Astrocyte (in vitro differentiated cells and primary cell): ENCODE data around the gene DENND11. TPM values are rescaled to one million over a fixed set of nuclear protein-coding genes. Genes with fewer than 3 reads are reported as not detected.

ENCODE experiments used
- DNase-seq: peaks from one replicate; pipeline ENCODE4 v3.0.0-alpha.2; 2010; ENCODE audit warnings: low read depth
- FAIRE-seq: peaks from 2 replicates; lab custom pipeline; 2011; peaks lifted over from hg19 to GRCh38; lab: Jason Lieb, UNC
- H2AFZ ChIP-seq: 2 replicates; pipeline ENCODE4 v1.6.0; 2012; ENCODE audit warnings: low read depth, low read length, inconsistent platforms
- H3K27ac ChIP-seq: 2 replicates; pipeline ENCODE4 v1.5.1; 2011; ENCODE audit warnings: low read depth, low read length, inconsistent platforms
- H3K27me3 ChIP-seq: 2 replicates; pipeline ENCODE4 v1.6.0; 2011; ENCODE audit warnings: low read length, inconsistent platforms; ENCODE audit not compliant: insufficient read depth
- H3K36me3 ChIP-seq: 2 replicates; pipeline ENCODE4 v1.5.1; 2011; ENCODE audit warnings: low read length, inconsistent platforms; ENCODE audit not compliant: insufficient read depth
- H3K4me1 ChIP-seq: 2 replicates; pipeline ENCODE4 v1.5.1; 2011; ENCODE audit warnings: low read length, inconsistent platforms; ENCODE audit not compliant: insufficient read depth
- H3K4me2 ChIP-seq: 2 replicates; pipeline ENCODE4 v1.6.0; 2012; ENCODE audit warnings: low read length, inconsistent platforms
- H3K4me3 ChIP-seq: 2 replicates; pipeline ENCODE4 v1.5.1; 2011; ENCODE audit warnings: low read depth, mild to moderate bottlenecking, low read length, inconsistent platforms; ENCODE audit not compliant: insufficient read depth
- H3K79me2 ChIP-seq: 2 replicates; pipeline ENCODE4 v1.6.0; 2012; ENCODE audit warnings: mild to moderate bottlenecking, low read length, inconsistent platforms; ENCODE audit not compliant: insufficient read depth
- H3K9ac ChIP-seq: 2 replicates; pipeline ENCODE4 v1.6.0; 2012; ENCODE audit warnings: mild to moderate bottlenecking, low read length, inconsistent platforms
- H3K9me3 ChIP-seq: 2 replicates; pipeline ENCODE4 v1.5.1; 2012; ENCODE audit warnings: low read depth, mild to moderate bottlenecking, low read length, inconsistent platforms; ENCODE audit not compliant: insufficient read depth
- H4K20me1 ChIP-seq: 2 replicates; pipeline ENCODE4 v1.6.0; 2012; ENCODE audit warnings: low read length, inconsistent platforms; ENCODE audit not compliant: insufficient read depth
- H3K27ac Mint-ChIP-seq: one replicate; pipeline ENCODE4 v1.8.0; 2021; ENCODE audit warnings: mild to moderate bottlenecking, mixed read lengths; ENCODE audit not compliant: unreplicated experiment
- H3K27me3 Mint-ChIP-seq: one replicate; pipeline ENCODE4 v1.8.0; 2021; ENCODE audit warnings: low read depth, mixed read lengths; ENCODE audit not compliant: unreplicated experiment
- H3K36me3 Mint-ChIP-seq: one replicate; pipeline ENCODE4 v1.8.0; 2021; ENCODE audit warnings: low read depth, mixed read lengths; ENCODE audit not compliant: unreplicated experiment
- H3K4me1 Mint-ChIP-seq: one replicate; pipeline ENCODE4 v1.8.0; 2021; ENCODE audit warnings: low read depth, mixed read lengths; ENCODE audit not compliant: unreplicated experiment
- H3K4me3 Mint-ChIP-seq: one replicate; pipeline ENCODE4 v1.8.0; 2021; ENCODE audit warnings: mild to moderate bottlenecking, moderate library complexity, mixed read lengths; ENCODE audit not compliant: unreplicated experiment
- H3K9me3 Mint-ChIP-seq: one replicate; pipeline ENCODE4 v1.8.0; 2021; ENCODE audit warnings: mild to moderate bottlenecking, mixed read lengths; ENCODE audit not compliant: unreplicated experiment
- CTCF ChIP-seq: IDR thresholded peaks from 2 replicates; pipeline ENCODE4 v1.5.1; 2011; ENCODE audit warnings: low read depth, mild to moderate bottlenecking, inconsistent platforms, low read length, moderate library complexity; ENCODE audit not compliant: insufficient read depth
- EZH2 ChIP-seq: IDR thresholded peaks from 2 replicates; pipeline ENCODE4 v1.6.1; 2012; ENCODE audit warnings: mild to moderate bottlenecking, low read length, inconsistent platforms; ENCODE audit not compliant: insufficient read depth
- total RNA-seq: library from RNA; stranded (reverse); gene quantifications from 2 replicates; pipeline ENCODE4 v1.2.1, GENCODE V29; 2021

Gene DENND11
- total RNA-seq, 1 donor from 2014 or later: 10.5 TPM

DNA sequence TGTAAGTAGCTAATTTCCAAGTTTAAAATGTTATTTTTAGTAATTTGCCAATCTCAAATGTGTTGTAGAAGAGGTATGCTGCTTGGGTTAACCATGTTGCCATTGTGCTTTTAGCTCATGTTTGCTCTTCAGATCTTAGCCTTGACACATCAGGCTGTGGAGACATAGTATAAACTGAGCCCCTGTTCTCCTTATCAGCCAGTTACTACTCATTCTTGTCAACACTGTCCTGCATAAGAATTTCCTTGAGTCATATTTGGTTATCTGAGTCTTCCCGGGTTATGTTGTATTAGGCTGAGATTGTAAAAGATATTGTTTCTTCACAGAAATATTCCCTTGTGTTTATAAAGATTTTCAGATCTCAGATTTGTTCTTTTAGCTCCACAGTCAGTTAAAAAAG lies 40.3 kb upstream of the DENND11 start:
- Mint-ChIP-seq H3K36me3 (peaks cover 12% of the 10 kb centered on the region), H3K4me3 (no peak overlapping the region), H3K4me1 (peaks cover 8% of the 10 kb centered on the region), H3K27ac (no peak overlapping the region), H3K9me3 (no peaks in the 10 kb centered on the region), H3K27me3 (no peaks in the 10 kb centered on the region)
- H3K4me2 ChIP-seq: no peak overlapping the region
- peaks cover 38% of the 10 kb centered on the region for H3K79me2 ChIP-seq
- H2AFZ ChIP-seq: no peak overlapping the region
- no peak overlapping the region for H3K4me3 ChIP-seq
- peaks cover 12% of the 10 kb centered on the region for H3K4me1 ChIP-seq
- H4K20me1 ChIP-seq: peaks cover 13% of the 10 kb centered on the region
- H3K9me3 ChIP-seq: no peaks in the 10 kb centered on the region
- TF ChIP-seq CTCF: no peak
- no peak overlapping the region for H3K9ac ChIP-seq
- FAIRE-seq: no peak
- DNase-seq: no peak
- H3K36me3 ChIP-seq: peaks cover 50% of the 10 kb centered on the region
- H3K27ac ChIP-seq: no peak overlapping the region
- no peaks in the 10 kb centered on the region for H3K27me3 ChIP-seq

GRCh38 chr7:141739250-141739649 lies 37.3 kb upstream of the DENND11 start:
- Mint-ChIP-seq H3K4me3 (peak overlapping the region; percentile 99), H3K27me3 (no peaks in the 10 kb centered on the region), H3K4me1 (peaks cover 8% of the 10 kb centered on the region), H3K9me3 (no peaks in the 10 kb centered on the region), H3K27ac (peak overlapping the region; percentile 27), H3K36me3 (peaks cover 9% of the 10 kb centered on the region)
- H3K4me1 ChIP-seq: peaks cover 15% of the 10 kb centered on the region
- FAIRE-seq (no peak), DNase-seq (no peak)
- peaks cover 10% of the 10 kb centered on the region for H4K20me1 ChIP-seq
- H3K27me3 ChIP-seq: no peaks in the 10 kb centered on the region
- peaks cover 26% of the 10 kb centered on the region for H3K36me3 ChIP-seq
- peak overlapping the region; percentile 88 for H3K4me2 ChIP-seq
- no peak overlapping the region for H3K27ac ChIP-seq
- H3K9me3 ChIP-seq: no peaks in the 10 kb centered on the region
- H3K9ac ChIP-seq: peak overlapping the region; percentile 95
- peak overlapping the region; percentile 96 for H3K4me3 ChIP-seq
- TF ChIP-seq EZH2: no peak
- TF ChIP-seq CTCF: no peak
- no peak overlapping the region for H2AFZ ChIP-seq
- peaks cover 37% of the 10 kb centered on the region for H3K79me2 ChIP-seq

DNA sequence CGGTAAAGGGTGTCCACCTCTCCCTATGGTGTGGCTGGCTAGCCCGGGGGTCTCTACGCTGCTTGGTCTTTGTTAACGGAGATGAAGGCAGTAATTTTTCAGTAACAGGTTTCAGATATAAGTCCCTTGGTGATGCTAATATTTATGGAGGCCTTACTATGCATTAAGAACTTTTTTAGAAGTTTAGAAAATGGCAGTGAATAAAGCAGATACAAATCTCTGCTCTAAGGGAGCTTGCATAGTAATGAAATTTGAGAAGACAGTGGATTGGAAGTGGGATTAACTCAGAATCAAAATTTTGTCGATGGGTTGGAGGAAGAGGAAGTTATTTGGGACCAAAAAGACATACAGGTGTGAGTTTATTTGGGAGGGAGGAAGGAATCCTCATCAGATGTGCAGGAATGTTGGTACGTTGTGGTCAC lies 36.6 kb upstream of the DENND11 start:
- peaks cover 6% of the 10 kb centered on the region for H3K36me3 Mint-ChIP-seq
- peak overlapping the region; percentile 99 for H3K27ac Mint-ChIP-seq
- H3K36me3 ChIP-seq: peaks cover 20% of the 10 kb centered on the region
- no peaks in the 10 kb centered on the region for H3K27me3 Mint-ChIP-seq
- H2AFZ ChIP-seq: peak overlapping the region; percentile 92
- H3K4me3 Mint-ChIP-seq: peak overlapping the region; percentile 99
- peak overlapping the region; percentile 95 for H3K9ac ChIP-seq
- no peak for DNase-seq
- H3K27ac ChIP-seq: peak overlapping the region; percentile 92
- H3K79me2 ChIP-seq: peaks cover 35% of the 10 kb centered on the region
- peaks cover 8% of the 10 kb centered on the region for H3K4me1 Mint-ChIP-seq
- peak overlapping the region; percentile 96 for H3K4me3 ChIP-seq
- peaks cover 10% of the 10 kb centered on the region for H4K20me1 ChIP-seq
- H3K4me2 ChIP-seq: peak overlapping the region; percentile 88
- H3K9me3 Mint-ChIP-seq: no peaks in the 10 kb centered on the region
- H3K9me3 ChIP-seq: no peaks in the 10 kb centered on the region
- TF ChIP-seq CTCF (no peak), EZH2 (no peak)
- no peak for FAIRE-seq
- H3K27me3 ChIP-seq: no peaks in the 10 kb centered on the region
- H3K4me1 ChIP-seq: peaks cover 15% of the 10 kb centered on the region
